LoVo (cell line): ENCODE measurements around the gene MYO1H.
A peak's percentile ranks its signal among the peaks of the same experiment; 100 is the strongest.
"Not testable (repeated sequence)": the region's sequence is repeated elsewhere in the genome, so short reads cannot be mapped to it uniquely, and the experiment has no call there.

Experiments used
- DNase-seq: peaks from one replicate; pipeline ENCODE4 v3.0.0-alpha.2; 2016; ENCODE audit warnings: low spot score

MYO1H gene

DNA sequence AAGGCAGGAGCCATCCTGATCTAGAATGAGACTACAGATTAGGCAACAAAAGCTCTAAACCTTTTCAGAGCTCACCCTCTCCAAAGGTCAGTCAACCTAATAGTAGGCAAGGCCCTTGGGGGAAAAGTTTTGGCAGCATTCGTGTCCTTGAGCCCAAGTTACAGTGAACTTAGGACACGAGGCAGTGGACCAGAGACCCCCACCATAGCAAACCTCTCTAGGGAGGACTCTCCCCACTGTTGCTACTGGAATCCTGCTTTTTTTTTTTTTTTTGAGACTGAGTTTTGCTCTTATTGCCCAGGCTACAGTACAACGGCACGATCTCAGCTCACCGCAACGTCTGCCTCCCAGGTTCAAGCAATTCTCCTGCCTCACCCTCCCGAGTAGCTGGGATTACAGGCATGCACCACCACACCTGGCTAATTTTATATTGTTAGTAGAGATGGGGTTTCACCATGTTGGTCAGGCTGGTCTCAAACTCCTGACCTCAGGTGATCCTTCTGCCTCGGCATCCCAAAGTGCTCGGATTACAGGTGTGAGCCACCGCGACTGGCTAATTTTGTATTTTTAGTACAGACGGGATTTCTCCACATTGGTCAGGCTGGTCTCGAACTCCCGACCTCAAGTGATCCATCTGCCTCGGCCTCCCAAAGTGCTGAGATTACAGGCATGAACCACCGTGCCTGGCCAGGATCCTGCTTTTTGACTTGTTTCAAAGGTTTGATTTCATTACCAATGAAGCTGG lies 126.0 kb downstream of the MYO1H start:
- not testable (repeated sequence) for DNase-seq

DNA sequence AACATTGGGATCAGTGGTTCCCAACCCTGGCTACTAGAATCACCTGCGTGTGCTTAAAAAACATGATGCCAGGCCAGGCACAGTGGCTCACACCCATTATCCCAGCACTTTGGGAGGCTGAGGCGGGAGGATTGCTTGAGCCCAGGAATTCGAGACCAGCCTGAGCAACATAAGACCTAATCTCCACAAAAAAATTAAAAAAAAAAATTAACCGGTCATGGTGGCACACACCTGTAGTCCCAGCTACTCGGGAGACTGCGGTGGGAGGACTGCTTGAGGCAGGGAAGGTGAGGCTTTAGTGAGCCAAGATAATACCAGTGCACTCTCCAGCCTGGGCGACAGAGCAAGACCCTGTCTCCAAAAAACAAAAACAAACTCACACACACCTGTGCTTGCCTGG lies 127.4 kb downstream of the MYO1H start:
- no peak for DNase-seq

DNA sequence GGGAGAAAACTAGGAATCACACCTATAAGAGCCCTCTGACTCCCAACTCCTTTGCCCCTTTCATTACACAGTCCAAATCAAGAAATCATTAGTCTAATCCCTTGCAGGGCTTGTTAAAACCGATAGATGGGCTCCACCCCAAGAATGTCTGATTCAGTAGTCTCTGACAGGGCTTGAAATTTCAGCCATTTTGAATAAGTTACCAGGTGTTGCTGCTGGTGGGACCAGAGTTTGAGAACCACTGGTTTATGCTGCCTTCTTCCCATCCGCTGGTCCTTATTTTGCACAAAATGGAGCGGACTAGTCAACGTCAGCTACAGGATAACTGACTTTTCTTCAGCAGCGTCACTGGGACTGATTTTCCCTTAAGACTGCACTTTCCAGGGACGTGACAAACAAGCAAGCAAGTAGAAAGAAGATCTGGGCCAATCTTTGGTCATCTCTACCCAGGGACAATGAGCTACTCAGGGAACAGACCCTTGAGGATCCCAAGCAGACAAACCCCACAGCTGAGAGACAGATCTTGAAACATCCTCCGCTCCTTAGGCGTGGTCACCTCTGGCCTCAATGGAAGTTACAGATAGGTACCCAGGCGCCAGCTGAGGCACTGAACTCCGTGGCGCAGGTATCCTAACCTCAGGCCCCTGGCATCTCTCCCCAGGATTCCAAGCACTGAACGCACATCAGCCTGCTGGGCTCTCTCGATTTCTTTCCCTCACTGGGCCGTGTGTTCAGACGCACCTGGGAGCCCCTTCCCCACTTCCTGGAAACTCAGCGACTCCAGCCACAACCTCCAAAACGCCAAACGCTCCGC lies 128.5 kb downstream of the MYO1H start:
- DNase-seq, result no peak

DNA sequence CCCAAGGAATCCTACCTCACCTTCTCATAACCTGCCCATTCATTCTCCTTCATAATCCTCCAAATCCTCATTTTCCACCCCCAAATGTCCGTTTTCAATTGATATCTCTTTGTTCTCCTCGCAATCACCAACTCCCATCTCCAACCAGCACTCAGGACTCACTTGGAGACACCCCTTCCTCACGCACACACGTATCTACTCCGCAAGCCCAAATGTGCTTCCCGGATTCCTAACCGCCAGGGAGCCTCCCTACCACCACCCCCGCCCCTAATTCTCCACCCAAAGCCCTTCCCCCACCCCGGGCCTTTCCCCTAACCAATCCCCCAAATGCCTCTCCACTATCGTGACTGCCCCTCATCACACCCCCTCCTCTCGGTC lies 129.1 kb downstream of the MYO1H start:
- no peak for DNase-seq

DNA sequence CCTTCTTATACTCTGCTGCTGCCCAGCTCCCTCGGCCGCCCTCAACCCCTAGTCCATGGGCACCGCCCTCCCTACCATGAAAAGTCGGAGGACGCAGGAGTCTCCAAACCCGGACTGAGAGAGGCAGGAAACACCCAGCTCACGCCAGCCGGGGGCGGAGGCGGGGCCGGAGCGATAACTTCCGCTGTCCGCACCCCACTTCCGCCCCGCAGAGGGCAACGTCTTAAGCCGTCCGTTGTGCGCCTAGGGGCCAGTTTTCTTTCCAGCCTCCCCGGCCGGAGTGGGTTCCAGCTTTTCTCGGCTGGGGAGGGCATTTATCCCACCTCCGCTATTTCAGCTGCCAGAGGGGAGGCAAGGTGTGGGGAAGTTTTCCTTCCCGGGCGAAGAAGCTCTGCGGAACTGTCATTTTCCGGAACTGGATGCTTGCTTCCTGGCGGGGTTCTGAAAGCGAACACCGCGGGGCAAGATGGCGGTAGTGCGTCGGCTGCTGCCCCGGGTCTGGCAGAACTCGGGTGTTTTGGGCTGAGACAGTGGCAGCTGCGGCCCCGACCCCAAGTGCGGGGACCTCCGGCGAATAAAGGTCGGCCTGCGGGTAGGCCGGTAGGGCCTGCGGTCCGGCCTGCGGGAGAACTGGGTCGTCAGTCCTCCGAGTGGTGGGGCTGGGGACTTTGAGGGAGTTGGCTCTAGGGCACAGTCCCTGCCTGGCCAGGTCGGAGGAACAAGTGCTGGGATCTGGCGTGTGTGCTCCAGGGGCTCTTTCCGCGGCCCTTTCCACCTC lies 129.7 kb downstream of the MYO1H start, which contains the start of the genes KCTD10 and UBE3B:
Gene KCTD10, minus strand, starts transcription at position 116 of the 778 bp plus-strand sequence. Its CDS starts 38 bp downstream, at position 78.
Gene UBE3B, plus strand, starts transcription at position 450 of the 778 bp plus-strand sequence. CDS start 5,918 bp downstream, outside the sequence.
- DNase-seq, result peak; percentile 95

GRCh38 chr12:109477963-109478315 lies 130.2 kb downstream of the MYO1H start:
- no peak for DNase-seq

DNA sequence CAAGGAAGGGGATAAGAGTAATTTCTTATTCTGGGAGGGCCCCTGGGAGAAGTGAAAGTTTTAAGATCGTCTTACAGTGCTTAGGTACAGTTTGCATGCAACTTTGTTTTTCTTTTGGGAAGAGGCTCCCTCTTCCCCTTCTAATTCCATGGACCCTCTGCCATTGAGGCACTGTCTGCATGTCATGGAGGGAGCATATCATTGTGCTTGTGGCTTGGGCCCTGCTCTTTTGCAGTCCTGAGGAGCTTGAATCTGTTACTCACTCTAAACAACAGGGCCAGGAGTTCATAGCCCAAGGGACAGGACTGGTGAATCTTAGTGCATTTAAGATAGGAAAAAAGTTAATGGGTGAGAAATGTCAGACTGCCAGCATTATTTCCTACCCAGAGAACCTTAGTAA lies 132.1 kb downstream of the MYO1H start:
- DNase-seq, result no peak

GRCh38 chr12:109480356-109480755 lies 132.7 kb downstream of the MYO1H start:
- no peak for DNase-seq

DNA sequence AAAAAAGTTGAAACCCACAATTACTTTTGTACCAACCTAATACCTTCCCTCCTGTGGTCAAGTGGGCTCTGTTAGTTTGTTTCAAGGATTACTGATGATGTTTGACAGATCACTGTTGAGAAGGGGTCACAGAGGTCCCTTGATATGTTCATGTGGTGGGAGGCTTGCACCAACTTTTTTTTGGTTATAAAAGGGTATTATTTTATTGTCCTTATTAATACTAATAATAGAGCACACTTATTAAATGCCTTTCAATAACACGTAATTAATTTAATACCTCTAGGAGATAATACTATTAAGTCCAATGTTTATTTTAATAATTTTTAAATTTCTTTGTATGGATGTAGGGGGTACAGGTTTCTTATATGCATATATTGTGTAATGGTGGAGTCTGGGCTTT lies 134.2 kb downstream of the MYO1H start:
- no peak for DNase-seq

- no peak for DNase-seq
Measured at GRCh38 chr12:109482491-109482890, 134.8 kb downstream of the MYO1H start.

DNA sequence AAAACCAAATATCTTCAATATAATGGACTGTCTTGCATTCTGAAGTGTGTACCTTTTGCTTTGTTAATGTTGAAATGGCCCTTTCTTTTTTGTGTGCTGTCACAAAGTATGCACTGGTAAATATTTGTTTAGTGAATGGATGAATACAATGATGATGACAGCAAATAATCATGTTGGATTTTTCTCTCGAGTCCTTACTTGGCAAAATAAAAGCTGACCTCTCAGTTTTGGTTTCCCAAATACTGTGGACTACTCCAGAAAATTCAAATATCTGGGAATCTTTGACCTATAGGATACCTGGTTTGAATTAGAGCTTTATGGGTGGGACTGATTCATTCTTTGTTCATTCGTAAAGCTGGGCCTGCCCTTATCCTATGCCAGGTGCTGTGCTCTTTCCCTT lies 135.2 kb downstream of the MYO1H start:
- no peak for DNase-seq

DNA sequence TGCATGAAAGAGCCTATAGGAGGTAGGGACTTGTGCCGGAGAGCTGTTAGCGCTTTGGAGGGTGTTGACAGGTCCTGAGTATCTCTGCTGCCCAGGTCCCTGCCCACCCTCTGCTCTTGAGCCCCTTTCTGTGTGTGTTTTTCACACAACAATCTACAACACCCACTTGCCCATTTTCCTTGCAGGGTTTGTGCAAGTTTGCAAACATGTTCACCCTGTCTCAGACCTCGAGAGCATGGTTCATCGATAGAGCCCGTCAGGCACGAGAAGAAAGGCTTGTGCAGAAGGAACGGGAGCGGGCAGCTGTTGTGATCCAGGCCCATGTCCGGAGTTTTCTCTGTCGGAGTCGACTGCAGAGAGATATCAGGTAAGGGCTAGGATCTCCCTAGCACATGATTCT lies 135.6 kb downstream of the MYO1H start:
- DNase-seq, result no peak

GRCh38 chr12:109485201-109485600 lies 137.5 kb downstream of the MYO1H start:
- no peak for DNase-seq

DNA sequence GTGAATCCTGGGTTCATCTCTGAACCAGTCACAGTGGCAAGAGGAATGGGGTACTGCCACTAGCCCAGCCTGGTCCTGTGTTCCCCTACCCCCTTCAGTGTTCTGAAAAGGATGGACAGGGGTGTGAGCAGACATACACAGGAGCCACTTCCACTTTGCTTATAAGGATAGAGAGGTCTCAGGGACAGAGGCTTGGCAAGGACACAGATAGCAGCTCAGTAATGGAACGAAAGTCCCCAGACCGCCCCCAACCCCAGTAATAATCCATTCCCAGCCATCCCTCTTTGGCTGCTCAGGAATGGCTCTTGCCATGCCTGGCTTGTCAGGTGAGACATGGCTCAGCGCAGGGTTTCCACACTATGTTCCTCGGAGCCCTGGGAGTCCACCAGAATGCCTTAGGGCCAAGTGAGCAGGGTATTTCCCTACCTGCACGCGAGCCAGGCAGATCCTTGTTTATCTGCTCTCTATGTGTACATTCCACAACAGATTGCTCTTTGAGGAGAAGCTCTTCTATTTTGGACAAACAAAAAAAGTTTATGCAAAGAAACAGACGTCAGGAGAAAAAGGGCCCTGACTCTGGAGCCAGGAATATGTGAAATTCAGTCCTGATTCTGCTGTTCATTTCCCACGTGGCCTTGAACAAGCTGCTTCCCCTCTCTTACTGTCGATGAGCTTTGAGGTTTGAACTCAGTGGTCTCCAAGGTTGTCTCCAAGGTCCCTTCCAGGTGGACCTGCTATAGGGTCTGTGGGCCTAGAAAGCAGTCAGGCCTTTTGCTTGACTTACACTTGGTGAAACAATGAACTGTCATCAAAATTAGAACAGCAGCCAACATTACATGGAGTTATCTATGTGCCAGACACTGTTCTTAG lies 139.7 kb downstream of the MYO1H start:
- DNase-seq, result no peak

- DNase-seq, result no peak
Measured at GRCh38 chr12:109488051-109488665, 140.5 kb downstream of the MYO1H start.

DNA sequence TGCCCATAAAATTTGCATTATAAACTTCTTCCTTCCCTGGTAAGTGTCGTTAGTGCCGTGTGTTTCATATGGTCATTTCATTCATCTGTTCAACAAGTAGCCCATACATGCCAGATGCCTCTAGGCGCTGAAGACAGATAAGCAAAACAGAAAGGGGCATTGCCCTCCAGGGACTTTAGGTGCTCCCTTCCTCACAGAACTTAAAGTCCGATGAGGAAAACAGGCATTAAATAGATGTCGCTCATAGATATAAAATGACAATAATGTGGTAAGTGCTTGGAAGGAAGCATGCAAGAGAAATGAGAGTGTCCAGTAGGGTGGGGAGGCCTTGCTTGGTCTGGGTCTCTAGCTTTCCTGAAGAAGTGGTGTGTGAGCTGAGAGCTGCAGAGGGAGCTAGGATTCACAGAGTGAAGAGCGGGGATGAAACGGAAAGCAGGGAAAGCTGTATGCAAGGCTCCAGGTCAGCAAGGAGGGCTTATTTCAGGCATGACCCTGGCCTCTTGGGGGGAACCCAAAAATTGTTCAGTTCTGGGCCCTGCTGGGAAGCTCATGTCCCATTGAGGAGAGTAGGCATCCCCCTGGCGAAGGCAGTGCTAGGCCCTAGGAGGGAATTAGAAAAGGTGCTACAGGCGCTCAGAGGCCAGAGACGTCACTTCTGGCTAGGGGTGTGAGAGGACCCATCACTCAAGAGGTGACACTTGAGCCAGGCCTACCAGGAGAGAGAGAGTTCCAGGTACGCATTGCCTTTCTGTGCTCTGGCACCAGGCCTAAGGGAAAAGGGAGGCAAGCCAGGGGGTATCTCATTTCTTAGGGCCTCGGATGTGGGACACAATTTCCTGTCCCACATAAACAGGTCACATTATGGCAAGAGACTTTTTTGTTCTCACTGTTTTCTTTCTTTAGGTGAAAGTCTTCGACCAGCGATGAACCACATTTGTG lies 141.6 kb downstream of the MYO1H start:
- no peak for DNase-seq

DNA sequence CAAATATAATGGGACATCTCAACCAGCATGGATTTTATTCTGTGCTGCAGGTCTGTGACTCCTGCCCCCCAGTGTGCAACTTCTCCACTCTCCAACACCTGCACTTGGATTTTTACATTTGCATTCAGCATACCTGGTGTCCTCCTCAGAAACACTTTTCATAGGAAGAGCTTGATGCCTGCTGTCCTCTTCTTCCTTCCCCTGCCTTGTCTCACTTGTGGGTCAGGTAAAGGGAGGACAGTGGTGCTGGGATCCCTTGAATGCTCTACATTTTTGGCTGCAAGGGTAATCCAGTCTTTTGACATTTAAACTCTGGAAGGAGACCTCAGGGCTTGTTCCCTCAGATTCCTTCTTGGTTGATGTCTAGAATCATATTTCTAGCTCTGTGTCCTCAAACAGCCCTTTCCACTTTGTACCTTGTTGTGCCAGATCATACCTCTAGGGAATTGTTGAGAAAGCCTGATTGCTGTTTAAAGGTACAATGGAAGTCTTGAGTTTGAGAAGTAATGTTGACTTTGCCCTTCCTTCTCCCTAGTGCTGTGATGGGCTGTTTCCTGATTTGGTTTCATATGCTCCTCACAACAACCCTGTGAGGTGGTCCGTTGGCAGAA lies 142.4 kb downstream of the MYO1H start:
- DNase-seq, result no peak

DNA sequence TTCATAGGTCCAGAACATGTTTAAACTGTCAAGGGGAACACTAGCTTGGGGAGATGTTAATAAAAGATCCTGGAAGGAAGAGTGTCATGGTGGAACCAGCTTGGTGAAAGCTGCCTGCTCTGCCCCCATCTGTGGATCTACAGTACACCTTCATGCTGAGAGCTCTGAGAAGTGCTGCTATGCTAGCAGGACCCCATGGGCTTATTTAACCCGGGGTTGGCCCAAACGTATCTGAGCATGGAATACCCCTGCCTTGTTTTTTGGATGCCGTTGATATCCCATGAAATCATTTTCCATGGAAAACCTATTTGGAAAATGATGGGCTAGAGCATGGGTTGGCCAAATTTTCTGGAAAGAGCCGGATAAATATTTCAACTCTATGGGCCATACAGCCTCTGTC lies 144.0 kb downstream of the MYO1H start:
- no peak for DNase-seq

- DNase-seq, result no peak
Measured at GRCh38 chr12:109492371-109492770, 144.7 kb downstream of the MYO1H start.

DNA sequence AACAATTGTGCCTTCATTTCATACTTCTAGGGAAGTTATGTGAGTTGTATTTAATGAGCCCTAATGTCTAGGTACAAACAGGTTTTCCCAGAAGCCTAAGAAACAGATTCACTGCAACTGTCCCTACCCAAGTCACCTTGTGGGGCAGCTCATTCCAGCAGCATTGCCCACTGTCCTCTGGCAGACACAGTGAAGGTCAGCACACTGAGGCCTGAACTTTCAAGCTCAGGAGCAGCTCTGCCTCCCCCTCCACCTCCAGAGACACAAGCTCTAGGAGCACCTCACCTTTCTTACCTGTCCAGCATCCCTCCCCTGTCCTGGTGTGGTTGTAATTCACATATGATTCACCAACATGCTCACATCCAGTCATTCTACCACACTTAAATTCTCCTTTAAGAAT lies 145.4 kb downstream of the MYO1H start:
- no peak for DNase-seq
